HepG2 (cell line): ENCODE data around the gene GPATCH2. TPM values are rescaled to one million over a fixed set of nuclear protein-coding genes. Genes with fewer than 3 reads are reported as not detected.

Experiments used
- DMAP1 ChIP-seq: IDR thresholded peaks from 2 replicates; pipeline ENCODE4 v1.6.1; 2016
- DR1 ChIP-seq: sonication (generic); formaldehyde crosslinking; IDR thresholded peaks from 2 replicates; pipeline ENCODE4 v1.8.0; 2021; ENCODE audit warnings: mild to moderate bottlenecking, missing genetic modification reagents, inconsistent platforms
- HOXA3 ChIP-seq: sonication (generic); formaldehyde crosslinking; IDR thresholded peaks from 2 replicates; pipeline ENCODE4 v1.5.0; 2020; ENCODE audit warnings: missing genetic modification reagents
- MEIS2 ChIP-seq: sonication (generic); formaldehyde crosslinking; IDR thresholded peaks from 2 replicates; pipeline ENCODE4 v1.9.0; 2021; ENCODE audit warnings: mild to moderate bottlenecking, missing genetic modification reagents
- PHF21A ChIP-seq: sonication (generic); formaldehyde crosslinking; IDR thresholded peaks from 2 replicates; pipeline ENCODE4 v1.5.0; 2020; ENCODE audit warnings: mild to moderate bottlenecking, missing genetic modification reagents
- SKI ChIP-seq: fragments of 450-650 bp; IDR thresholded peaks from one replicate; pipeline ENCODE4 v1.6.1; 2018; ENCODE audit warnings: mild to moderate bottlenecking; ENCODE audit not compliant: partially characterized antibody
- YY1 ChIP-seq: IDR thresholded peaks from 2 replicates; pipeline ENCODE4 v1.6.1; 2011; ENCODE audit warnings: low read length, low read depth, moderate library complexity, mild to moderate bottlenecking; ENCODE audit not compliant: insufficient read depth, insufficient replicate concordance
- ZNF556 ChIP-seq: sonication (generic); formaldehyde crosslinking; IDR thresholded peaks from 2 replicates; pipeline ENCODE4 v1.4.0; 2020; ENCODE audit warnings: mild to moderate bottlenecking, missing genetic modification reagents, borderline replicate concordance
- ZNF598 ChIP-seq: sonication (generic); formaldehyde crosslinking; IDR thresholded peaks from 2 replicates; pipeline ENCODE4 v1.5.1; 2020; ENCODE audit warnings: mild to moderate bottlenecking, missing genetic modification reagents, borderline replicate concordance
- ZNF710 ChIP-seq: sonication (generic); formaldehyde crosslinking; IDR thresholded peaks from 2 replicates; pipeline ENCODE4 v1.5.0; 2020; ENCODE audit warnings: mild to moderate bottlenecking, missing genetic modification reagents, borderline replicate concordance
- ZNF720 ChIP-seq: sonication (generic); formaldehyde crosslinking; IDR thresholded peaks from 2 replicates; pipeline ENCODE4 v1.4.0; 2020; ENCODE audit warnings: missing genetic modification reagents
- ZNF777 ChIP-seq: sonication (generic); formaldehyde crosslinking; IDR thresholded peaks from 2 replicates; pipeline ENCODE4 v1.4.0; 2020; ENCODE audit warnings: missing genetic modification reagents
- ZXDC ChIP-seq: sonication (generic); formaldehyde crosslinking; IDR thresholded peaks from 2 replicates; pipeline ENCODE4 v1.5.0; 2020; ENCODE audit warnings: mild to moderate bottlenecking, missing genetic modification reagents
- polyA plus RNA-seq, 8 experiments: library from polyadenylated mRNA; depleted of rRNA in 3 of 8; stranded (reverse) in 7 of 8; unstranded in 1 of 8; fragments of >200 nt; fragmentation: Illumina TruSeq in 4 of 8; extraction: Trizol in 4 of 8; gene quantifications; 2 replicates each; pipeline versions ENCODE4 v1.2.1 to v1.2.3, GENCODE V29; 2011 to 2016; ENCODE audit warnings: low read depth in 4 of 8, missing spikeins in 1 of 8, mixed read lengths in 1 of 8; ENCODE audit not compliant: insufficient read depth in 1 of 8
- total RNA-seq, 5 experiments: library from RNA; depleted of rRNA; stranded (reverse); fragments of >200 nt; fragmentation: Illumina TruSeq; extraction: Trizol; gene quantifications; 2 replicates each; pipeline ENCODE4 v1.2.3, GENCODE V29; 2016; ENCODE audit warnings: low read depth in 1 of 5
- TF ChIP-seq, protein P1 (sequence below): sonication (generic); formaldehyde crosslinking; IDR thresholded peaks from 2 replicates; pipeline ENCODE4 v1.4.0; 2020; ENCODE audit warnings: missing genetic modification reagents
- TF ChIP-seq, protein P2 (sequence below): IDR thresholded peaks from 2 replicates; pipeline ENCODE4 v1.6.1; 2016
- TF ChIP-seq, protein P3 (sequence below), 2 experiments: sonication (generic) in 1 of 2; formaldehyde crosslinking in 1 of 2; IDR thresholded peaks; 2 replicates each; pipeline versions ENCODE4 v1.5.1 to v1.6.1; 2011 to 2020; ENCODE audit warnings: borderline replicate concordance in 1 of 2, low read depth in 1 of 2, low read length in 1 of 2, mild to moderate bottlenecking in 1 of 2, missing genetic modification reagents in 1 of 2, moderate library complexity in 1 of 2
- TF ChIP-seq, protein P4 (sequence below): sonication (generic); formaldehyde crosslinking; IDR thresholded peaks from 2 replicates; pipeline ENCODE4 v1.5.0; 2020; ENCODE audit warnings: missing genetic modification reagents

Gene GPATCH2
- total and polyA plus RNA-seq, 2 of the 13 experiments (the other 11 are each of a cell fraction or from before 2014, with no cell fraction given) = 3.5 to 15.7 TPM

DNA sequence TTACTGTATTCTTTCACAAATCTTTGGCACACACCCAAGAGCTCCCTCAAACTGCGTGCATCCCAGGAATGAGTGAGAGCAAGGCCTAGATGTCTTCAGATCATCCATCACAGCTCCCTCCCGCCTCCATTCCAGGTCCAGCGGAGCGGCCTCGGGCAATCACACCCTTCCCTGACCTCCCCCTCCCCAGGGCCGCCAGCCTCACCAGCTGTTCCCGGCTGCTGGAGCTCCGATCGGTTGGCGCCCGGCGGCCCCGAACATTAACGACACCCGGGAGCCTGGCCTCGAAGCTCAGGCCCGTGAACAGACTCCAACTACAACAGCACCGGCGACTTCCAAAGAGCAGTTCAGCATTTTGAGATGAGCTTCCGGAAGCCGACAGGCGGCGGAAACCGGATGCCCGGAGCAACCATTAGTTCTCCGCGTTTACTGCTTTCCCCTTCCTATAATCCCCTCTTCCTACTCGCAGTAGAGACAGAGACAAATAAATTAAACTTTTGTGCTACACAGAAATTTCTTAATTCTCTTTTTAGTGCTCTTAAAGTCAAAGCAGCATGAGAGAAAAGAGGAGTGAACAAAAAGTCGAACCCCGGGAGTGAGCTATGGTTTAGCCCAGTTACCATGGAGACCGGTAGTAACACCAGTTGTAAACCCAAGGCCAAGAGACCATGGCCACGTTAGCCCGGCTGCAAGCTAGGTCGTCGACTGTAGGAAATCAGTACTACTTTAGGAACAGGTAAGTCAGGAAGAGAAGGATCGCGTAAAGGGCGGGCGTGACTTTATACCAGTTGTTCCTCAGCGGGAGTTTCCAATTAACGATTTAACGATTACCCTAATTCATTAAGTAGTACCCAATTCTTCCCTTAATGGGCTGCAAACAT, at the start of gene GPATCH2, which contains the start of gene SPATA17 (continued):
- TF ChIP-seq ZNF710 (0 out of 2 replicates have a peak, but pooled peaks have one; percentile 41), HOXA3 (peak; percentile 20), SKI (no peak), ZNF777 (CRISPR knock-in tag) (0 out of 2 replicates have a peak, but pooled peaks have one; percentile 42), ZNF720 (CRISPR knock-in tag) (no peak), DMAP1 (peak; percentile 51; the same call in 1 of the 2 replicates), PHF21A (CRISPR knock-in tag) (no peak), ZNF598 (CRISPR knock-in tag) (0 out of 2 replicates have a peak, but pooled peaks have one; percentile 51), MEIS2 (0 out of 2 replicates have a peak, but pooled peaks have one; percentile 57), ZXDC (CRISPR knock-in tag) (no peak), YY1 (peak; percentile 26), ZNF556 (peak; percentile 74; the same call in 1 of the 2 replicates), DR1 (CRISPR knock-in tag) (0 out of 2 replicates have a peak, but pooled peaks have one; percentile 45)
- TF ChIP-seq, protein P1, sequence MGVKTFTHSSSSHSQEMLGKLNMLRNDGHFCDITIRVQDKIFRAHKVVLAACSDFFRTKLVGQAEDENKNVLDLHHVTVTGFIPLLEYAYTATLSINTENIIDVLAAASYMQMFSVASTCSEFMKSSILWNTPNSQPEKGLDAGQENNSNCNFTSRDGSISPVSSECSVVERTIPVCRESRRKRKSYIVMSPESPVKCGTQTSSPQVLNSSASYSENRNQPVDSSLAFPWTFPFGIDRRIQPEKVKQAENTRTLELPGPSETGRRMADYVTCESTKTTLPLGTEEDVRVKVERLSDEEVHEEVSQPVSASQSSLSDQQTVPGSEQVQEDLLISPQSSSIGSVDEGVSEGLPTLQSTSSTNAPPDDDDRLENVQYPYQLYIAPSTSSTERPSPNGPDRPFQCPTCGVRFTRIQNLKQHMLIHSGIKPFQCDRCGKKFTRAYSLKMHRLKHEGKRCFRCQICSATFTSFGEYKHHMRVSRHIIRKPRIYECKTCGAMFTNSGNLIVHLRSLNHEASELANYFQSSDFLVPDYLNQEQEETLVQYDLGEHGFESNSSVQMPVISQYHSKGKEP (CRISPR knock-in tag) = no peak
- TF ChIP-seq, protein P2, sequence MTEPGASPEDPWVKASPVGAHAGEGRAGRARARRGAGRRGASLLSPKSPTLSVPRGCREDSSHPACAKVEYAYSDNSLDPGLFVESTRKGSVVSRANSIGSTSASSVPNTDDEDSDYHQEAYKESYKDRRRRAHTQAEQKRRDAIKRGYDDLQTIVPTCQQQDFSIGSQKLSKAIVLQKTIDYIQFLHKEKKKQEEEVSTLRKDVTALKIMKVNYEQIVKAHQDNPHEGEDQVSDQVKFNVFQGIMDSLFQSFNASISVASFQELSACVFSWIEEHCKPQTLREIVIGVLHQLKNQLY (CRISPR knock-in tag) = no peak; the same call in 1 of the 2 replicates
- TF ChIP-seq, protein P3, sequence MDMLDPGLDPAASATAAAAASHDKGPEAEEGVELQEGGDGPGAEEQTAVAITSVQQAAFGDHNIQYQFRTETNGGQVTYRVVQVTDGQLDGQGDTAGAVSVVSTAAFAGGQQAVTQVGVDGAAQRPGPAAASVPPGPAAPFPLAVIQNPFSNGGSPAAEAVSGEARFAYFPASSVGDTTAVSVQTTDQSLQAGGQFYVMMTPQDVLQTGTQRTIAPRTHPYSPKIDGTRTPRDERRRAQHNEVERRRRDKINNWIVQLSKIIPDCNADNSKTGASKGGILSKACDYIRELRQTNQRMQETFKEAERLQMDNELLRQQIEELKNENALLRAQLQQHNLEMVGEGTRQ (IDR thresholded peaks at IDR 0.05; ENCODE audit: low read depth, low read length) = no peak
- TF ChIP-seq, protein P3 (CRISPR knock-in tag; IDR thresholded peaks at IDR 0.05; ENCODE audit: borderline replicate concordance) = no peak
- TF ChIP-seq, protein P4, sequence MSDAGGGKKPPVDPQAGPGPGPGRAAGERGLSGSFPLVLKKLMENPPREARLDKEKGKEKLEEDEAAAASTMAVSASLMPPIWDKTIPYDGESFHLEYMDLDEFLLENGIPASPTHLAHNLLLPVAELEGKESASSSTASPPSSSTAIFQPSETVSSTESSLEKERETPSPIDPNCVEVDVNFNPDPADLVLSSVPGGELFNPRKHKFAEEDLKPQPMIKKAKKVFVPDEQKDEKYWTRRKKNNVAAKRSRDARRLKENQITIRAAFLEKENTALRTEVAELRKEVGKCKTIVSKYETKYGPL (CRISPR knock-in tag) = no peak
